BJ (cell line): ENCODE results near the gene ASPM. TPM values are rescaled to one million over a fixed set of nuclear protein-coding genes. Genes with fewer than 3 reads are reported as not detected.
"Not testable (repeated sequence)": the region's sequence is repeated elsewhere in the genome, so short reads cannot be mapped to it uniquely, and the experiment has no call there.

ENCODE experiments used
- CTCF ChIA-PET: fragments of 350-600 bp; formaldehyde crosslinking; extraction: SDS; loops from one replicate; lab custom pipeline; 2021; ENCODE audit warnings: antibody characterized with exemption, inconsistent platforms; lab: Yijun Ruan, JAX
- POLR2A ChIA-PET: fragments of 300-600 bp; sonication (Branson Sonifier 250); formaldehyde crosslinking; extraction: SDS; loops from one replicate; lab custom pipeline; 2021; ENCODE audit warnings: antibody characterized with exemption; lab: Charles Lee
- DNase-seq: peaks from one replicate; pipeline ENCODE4 v3.0.0-alpha.2; 2011; ENCODE audit warnings: low read depth
- H3K27me3 ChIP-seq: 2 replicates; pipeline ENCODE4 v1.6.0; 2011; ENCODE audit warnings: low read length; ENCODE audit not compliant: control insufficient read depth, insufficient read depth
- H3K36me3 ChIP-seq: 2 replicates; pipeline ENCODE4 v1.5.1; 2011; ENCODE audit warnings: low read length; ENCODE audit not compliant: control insufficient read depth, insufficient read depth
- H3K4me3 ChIP-seq: 2 replicates; pipeline ENCODE4 v1.5.1; 2011; ENCODE audit warnings: low read depth, mild to moderate bottlenecking, control low read depth, low read length
- CTCF ChIP-seq: IDR thresholded peaks from 2 replicates; pipeline ENCODE4 v1.5.1; 2011; ENCODE audit warnings: low read depth, mild to moderate bottlenecking, control low read depth, inconsistent platforms, low read length, moderate library complexity; ENCODE audit not compliant: insufficient read depth
- polyA plus RNA-seq: library from polyadenylated mRNA; depleted of rRNA; stranded (reverse); fragments of >200 nt; gene quantifications from 2 replicates; pipeline ENCODE4 v1.2.3, GENCODE V29; 2011

ASPM gene
- polyA plus RNA-seq, 1 experiment = 4.6 TPM

GRCh38 chr1:197100677-197101076, 45.8 kb downstream of the ASPM start:
- Histone ChIP-seq H3K27me3 (no peaks in the 10 kb centered on the region), H3K36me3 (no peaks in the 10 kb centered on the region), H3K4me3 (no peak overlapping the region)
- no peak for DNase-seq
- ChIA-PET POLR2A (no interaction called here), CTCF (interaction anchor here (1.5 kb wide), 1 partner anchor 12 kb away, joined by 4 read pairs; no protein-coding TSS in a partner anchor)
- TF ChIP-seq CTCF = no peak

- DNase-seq = no peak
- Histone ChIP-seq H3K36me3 (no peaks in the 10 kb centered on the region), H3K27me3 (no peaks in the 10 kb centered on the region), H3K4me3 (no peak overlapping the region)
- no peak for TF ChIP-seq CTCF
- POLR2A ChIA-PET = no interaction called here
- CTCF ChIA-PET = no interaction called here
Measured at GRCh38 chr1:197099444-197099843, 47.0 kb downstream of the ASPM start.

- H3K4me3 ChIP-seq, H3K36me3 ChIP-seq, CTCF ChIA-PET, POLR2A ChIA-PET, H3K27me3 ChIP-seq, DNase-seq: not testable (repeated sequence)
Measured at GRCh38 chr1:197096971-197097370, 49.5 kb downstream of the ASPM start.

GRCh38 chr1:197096137-197096536, 50.3 kb downstream of the ASPM start:
- Histone ChIP-seq H3K4me3 (no peak overlapping the region), H3K27me3 (no peaks in the 10 kb centered on the region), H3K36me3 (no peaks in the 10 kb centered on the region)
- ChIA-PET POLR2A (no interaction called here), CTCF (no interaction called here)
- no peak for DNase-seq
- TF ChIP-seq CTCF = no peak

- Histone ChIP-seq H3K4me3 (no peak overlapping the region), H3K27me3 (no peaks in the 10 kb centered on the region), H3K36me3 (no peaks in the 10 kb centered on the region; the same call in 1 of the 2 replicates)
- DNase-seq = no peak
- CTCF ChIA-PET = interaction anchor here (1.5 kb wide), 1 partner anchor 46 kb away, joined by 4 read pairs; no protein-coding TSS in a partner anchor
- POLR2A ChIA-PET = no interaction called here
- no peak for TF ChIP-seq CTCF
Measured at GRCh38 chr1:197093226-197093885, 53.1 kb downstream of the ASPM start.
